Anterior cingulate cortex (tissue), 58 donors: Measurements from ENCODE around the gene ZSWIM1.
"Not testable (repeated sequence)": the region's sequence is repeated elsewhere in the genome, so short reads cannot be mapped to it uniquely, and the experiment has no call there.

ENCODE experiments used
- DNase-seq, 58 donors: peaks; one replicate each; lab custom pipeline; 2025; lab: John Stamatoyannopoulos, UW

Gene ZSWIM1

GRCh38 chr20:45852326-45852725 is 28.7 kb upstream of the ZSWIM1 start:
- no peak for DNase-seq

- no peak for DNase-seq
Measured at GRCh38 chr20:45853484-45853883, 27.5 kb upstream of the ZSWIM1 start.

- DNase-seq: peak; percentile 45 to 99 (median 92)
Measured at GRCh38 chr20:45857114-45857881, 23.7 kb upstream of the ZSWIM1 start, which contains the start of the genes ACOT8 and ZSWIM3. ACOT8 (minus strand) TSS chr20:45857392; CDS start chr20:45857315, 77 bp downstream. ZSWIM3 (plus strand) TSS chr20:45857614; CDS start chr20:45857826, 212 bp downstream.

- peak in 2 of 58 donors; percentile 47 to 61 for DNase-seq
Measured at GRCh38 chr20:45857882-45858216, 23.2 kb upstream of the ZSWIM1 start.

GRCh38 chr20:45859916-45860315 is 21.1 kb upstream of the ZSWIM1 start:
- DNase-seq: no peak

GRCh38 chr20:45860560-45861220 is 20.3 kb upstream of the ZSWIM1 start:
- no peak for DNase-seq

- peak in 1 of 58 donors; percentile 18 for DNase-seq
Measured at GRCh38 chr20:45861221-45862075, 19.6 kb upstream of the ZSWIM1 start.

GRCh38 chr20:45863543-45864470 is 17.2 kb upstream of the ZSWIM1 start:
- no peak for DNase-seq

GRCh38 chr20:45866454-45866853 is 14.6 kb upstream of the ZSWIM1 start:
- DNase-seq: no peak

GRCh38 chr20:45867136-45867818 is 13.8 kb upstream of the ZSWIM1 start:
- no peak for DNase-seq

- no peak for DNase-seq
Measured at GRCh38 chr20:45867819-45868176, 13.2 kb upstream of the ZSWIM1 start.

- no peak for DNase-seq
Measured at GRCh38 chr20:45872626-45873025, 8.4 kb upstream of the ZSWIM1 start.

GRCh38 chr20:45873409-45874103 is 7.5 kb upstream of the ZSWIM1 start:
- no peak for DNase-seq

GRCh38 chr20:45874104-45874481 is 6.9 kb upstream of the ZSWIM1 start:
- not testable (repeated sequence) for DNase-seq

GRCh38 chr20:45874576-45874975 is 6.5 kb upstream of the ZSWIM1 start:
- no peak for DNase-seq

GRCh38 chr20:45878076-45878761 is 2.8 kb upstream of the ZSWIM1 start:
- DNase-seq: peak in 4 of 58 donors; percentile 3 to 21 (median 20)

GRCh38 chr20:45882469-45883099 is 1.6 kb downstream of the ZSWIM1 start:
- no peak for DNase-seq

- no peak for DNase-seq
Measured at GRCh38 chr20:45883100-45883469, 2.1 kb downstream of the ZSWIM1 start.
